SK-N-SH treated with all-trans-retinoic acid at 6 μM for 48 hours (cell line): ENCODE results near the gene NRK.

Source experiments
- ISL1 ChIP-seq: fragments of 250-450 bp; sonication (Bioruptor Pico); IDR thresholded peaks from 2 replicates; pipeline ENCODE4 v2.1.2; 2022; ENCODE audit warnings: mild to moderate bottlenecking, moderate library complexity
- RARB ChIP-seq: fragments of 250-450 bp; sonication (Bioruptor Pico); IDR thresholded peaks from 2 replicates; pipeline ENCODE4 v1.8.0; 2021; ENCODE audit warnings: mild to moderate bottlenecking, moderate library complexity
- SNAI2 ChIP-seq: fragments of 250-450 bp; sonication (Bioruptor Pico); IDR thresholded peaks from 2 replicates; pipeline ENCODE4 v1.5.0; 2020; ENCODE audit warnings: mild to moderate bottlenecking, moderate library complexity
- ZC3H10 ChIP-seq: fragments of 250-450 bp; sonication (Bioruptor Pico); IDR thresholded peaks from 2 replicates; pipeline ENCODE4 v1.5.1; 2021; ENCODE audit warnings: mild to moderate bottlenecking, moderate library complexity
- ZFP30 ChIP-seq: fragments of 450-650 bp; formaldehyde crosslinking; IDR thresholded peaks from 2 replicates; pipeline ENCODE4 v1.5.0; 2022; ENCODE audit warnings: mild to moderate bottlenecking, moderate library complexity
- TF ChIP-seq, protein P1 (sequence below): fragments of 250-450 bp; sonication (Bioruptor Pico); IDR thresholded peaks from 2 replicates; pipeline ENCODE4 v1.8.0; 2020; ENCODE audit warnings: mild to moderate bottlenecking, moderate library complexity, borderline replicate concordance

GRCh38 chrX:105773801-105774200 lies 48.5 kb upstream of the NRK start:
- TF ChIP-seq RARB (CRISPR knock-in tag) (no peak), SNAI2 (no peak), ZFP30 (no peak), ISL1 (CRISPR knock-in tag) (no peak), ZC3H10 (CRISPR knock-in tag) (no peak)
- TF ChIP-seq, protein P1, sequence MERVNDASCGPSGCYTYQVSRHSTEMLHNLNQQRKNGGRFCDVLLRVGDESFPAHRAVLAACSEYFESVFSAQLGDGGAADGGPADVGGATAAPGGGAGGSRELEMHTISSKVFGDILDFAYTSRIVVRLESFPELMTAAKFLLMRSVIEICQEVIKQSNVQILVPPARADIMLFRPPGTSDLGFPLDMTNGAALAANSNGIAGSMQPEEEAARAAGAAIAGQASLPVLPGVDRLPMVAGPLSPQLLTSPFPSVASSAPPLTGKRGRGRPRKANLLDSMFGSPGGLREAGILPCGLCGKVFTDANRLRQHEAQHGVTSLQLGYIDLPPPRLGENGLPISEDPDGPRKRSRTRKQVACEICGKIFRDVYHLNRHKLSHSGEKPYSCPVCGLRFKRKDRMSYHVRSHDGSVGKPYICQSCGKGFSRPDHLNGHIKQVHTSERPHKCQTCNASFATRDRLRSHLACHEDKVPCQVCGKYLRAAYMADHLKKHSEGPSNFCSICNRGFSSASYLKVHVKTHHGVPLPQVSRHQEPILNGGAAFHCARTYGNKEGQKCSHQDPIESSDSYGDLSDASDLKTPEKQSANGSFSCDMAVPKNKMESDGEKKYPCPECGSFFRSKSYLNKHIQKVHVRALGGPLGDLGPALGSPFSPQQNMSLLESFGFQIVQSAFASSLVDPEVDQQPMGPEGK (CRISPR knock-in tag), result no peak
